Ovary (tissue), 3 donors: ENCODE data around the gene CYP4F11.

Source experiments
- POLR2A ChIP-seq: fragments of 450-650 bp; IDR thresholded peaks from one replicate; pipeline ENCODE4 v1.6.1; 2017; ENCODE audit warnings: antibody characterized with exemption, mild to moderate bottlenecking, moderate library complexity
- TF ChIP-seq, protein P1 (sequence below), 3 donors: fragments of 450-650 bp in 2 of 3; fragments of 200-600 bp in 1 of 3; IDR thresholded peaks; one replicate each; pipeline versions ENCODE4 v1.5.1 to v1.8.0; 2016 to 2022; ENCODE audit warnings: antibody characterized with exemption in 3 of 3, mild to moderate bottlenecking in 1 of 3
- donor health status: DM: no; HTN: no; CAD: no.

DNA sequence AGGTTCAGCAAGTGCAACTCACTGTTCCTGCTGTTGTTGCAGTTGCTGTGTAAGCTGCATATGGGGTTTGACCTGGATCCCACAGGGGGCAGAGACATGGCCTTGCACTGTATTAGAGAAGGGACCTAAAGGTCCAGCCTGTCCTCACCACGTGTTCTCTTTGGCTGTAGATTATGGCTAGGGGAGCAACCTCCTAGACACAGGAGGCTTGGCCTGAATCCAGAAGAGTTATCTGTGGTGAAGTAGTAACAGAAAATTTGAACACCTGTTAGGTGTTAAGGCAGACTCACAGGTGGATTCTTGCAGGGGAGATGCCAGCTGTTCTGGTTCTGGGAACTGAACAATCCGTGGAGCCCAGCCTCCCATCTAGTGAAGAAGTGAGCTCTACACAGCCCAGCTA lies 3.4 kb upstream of the CYP4F11 start:
- TF ChIP-seq POLR2A, result no peak
- TF ChIP-seq, protein P1, sequence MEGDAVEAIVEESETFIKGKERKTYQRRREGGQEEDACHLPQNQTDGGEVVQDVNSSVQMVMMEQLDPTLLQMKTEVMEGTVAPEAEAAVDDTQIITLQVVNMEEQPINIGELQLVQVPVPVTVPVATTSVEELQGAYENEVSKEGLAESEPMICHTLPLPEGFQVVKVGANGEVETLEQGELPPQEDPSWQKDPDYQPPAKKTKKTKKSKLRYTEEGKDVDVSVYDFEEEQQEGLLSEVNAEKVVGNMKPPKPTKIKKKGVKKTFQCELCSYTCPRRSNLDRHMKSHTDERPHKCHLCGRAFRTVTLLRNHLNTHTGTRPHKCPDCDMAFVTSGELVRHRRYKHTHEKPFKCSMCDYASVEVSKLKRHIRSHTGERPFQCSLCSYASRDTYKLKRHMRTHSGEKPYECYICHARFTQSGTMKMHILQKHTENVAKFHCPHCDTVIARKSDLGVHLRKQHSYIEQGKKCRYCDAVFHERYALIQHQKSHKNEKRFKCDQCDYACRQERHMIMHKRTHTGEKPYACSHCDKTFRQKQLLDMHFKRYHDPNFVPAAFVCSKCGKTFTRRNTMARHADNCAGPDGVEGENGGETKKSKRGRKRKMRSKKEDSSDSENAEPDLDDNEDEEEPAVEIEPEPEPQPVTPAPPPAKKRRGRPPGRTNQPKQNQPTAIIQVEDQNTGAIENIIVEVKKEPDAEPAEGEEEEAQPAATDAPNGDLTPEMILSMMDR (IDR thresholded peaks at IDR 0.05), result no peak
